GM12892 (cell line): ENCODE results near the gene PRPF18.

ENCODE experiments used
- POLR2A ChIP-seq: IDR thresholded peaks from 2 replicates; pipeline ENCODE4 v1.6.1; 2011; ENCODE audit warnings: low read depth, low read length, control low read depth
- TAF1 ChIP-seq: IDR thresholded peaks from 2 replicates; pipeline ENCODE4 v1.6.1; 2011; ENCODE audit warnings: low read depth, mild to moderate bottlenecking, control low read depth, low read length, borderline replicate concordance

GRCh38 chr10:13674645-13675588 lies 88.2 kb downstream of the PRPF18 start:
- TF ChIP-seq POLR2A (no peak), TAF1 (no peak)
